Measurements from ENCODE around the gene TPRG1.

DNA sequence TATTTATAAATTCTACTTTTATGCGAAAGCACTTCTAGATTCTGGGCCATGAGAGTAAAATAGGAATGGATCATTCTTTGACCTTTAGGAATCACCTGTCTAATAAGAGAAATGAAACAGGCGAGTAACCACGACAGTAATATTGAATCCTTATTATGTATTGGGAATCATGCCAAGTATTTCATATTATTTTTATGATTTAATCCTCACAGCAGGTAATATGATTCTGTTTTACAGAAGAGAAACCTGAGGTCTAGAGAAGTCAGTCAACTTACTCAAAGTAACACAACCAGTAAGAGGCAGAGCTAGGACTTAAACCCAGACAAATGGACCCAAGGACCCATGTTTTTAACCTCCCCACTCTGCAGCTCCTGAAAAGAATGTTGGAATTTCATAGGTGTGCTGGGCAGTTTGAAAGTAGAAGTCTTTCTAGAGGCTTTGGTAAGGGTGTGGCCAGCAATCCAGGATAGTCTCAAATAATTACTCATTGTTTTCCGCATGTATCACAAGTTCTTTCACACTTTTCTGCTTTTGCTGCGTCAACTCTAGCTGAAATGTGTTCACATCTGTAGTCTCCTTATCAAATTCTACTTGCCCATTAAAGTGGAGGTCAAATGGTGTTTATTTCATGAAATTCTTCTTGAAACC is 181.7 kb downstream of the TPRG1 start:
- TF ChIP-seq, protein P1, sequence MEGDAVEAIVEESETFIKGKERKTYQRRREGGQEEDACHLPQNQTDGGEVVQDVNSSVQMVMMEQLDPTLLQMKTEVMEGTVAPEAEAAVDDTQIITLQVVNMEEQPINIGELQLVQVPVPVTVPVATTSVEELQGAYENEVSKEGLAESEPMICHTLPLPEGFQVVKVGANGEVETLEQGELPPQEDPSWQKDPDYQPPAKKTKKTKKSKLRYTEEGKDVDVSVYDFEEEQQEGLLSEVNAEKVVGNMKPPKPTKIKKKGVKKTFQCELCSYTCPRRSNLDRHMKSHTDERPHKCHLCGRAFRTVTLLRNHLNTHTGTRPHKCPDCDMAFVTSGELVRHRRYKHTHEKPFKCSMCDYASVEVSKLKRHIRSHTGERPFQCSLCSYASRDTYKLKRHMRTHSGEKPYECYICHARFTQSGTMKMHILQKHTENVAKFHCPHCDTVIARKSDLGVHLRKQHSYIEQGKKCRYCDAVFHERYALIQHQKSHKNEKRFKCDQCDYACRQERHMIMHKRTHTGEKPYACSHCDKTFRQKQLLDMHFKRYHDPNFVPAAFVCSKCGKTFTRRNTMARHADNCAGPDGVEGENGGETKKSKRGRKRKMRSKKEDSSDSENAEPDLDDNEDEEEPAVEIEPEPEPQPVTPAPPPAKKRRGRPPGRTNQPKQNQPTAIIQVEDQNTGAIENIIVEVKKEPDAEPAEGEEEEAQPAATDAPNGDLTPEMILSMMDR (IDR thresholded peaks at IDR 0.05): no peak
- TF ChIP-seq POLR2A (IDR thresholded peaks at IDR 0.05): no peak

All from Peyer's patch (tissue), 4 donors.